HG03575 (cell line): ENCODE results near the gene LEFTY1.
A peak's percentile ranks its signal among the peaks of the same experiment; 100 is the strongest.

ENCODE experiments used
- ATAC-seq: cut with Tn5 transposase; IDR thresholded peaks from one replicate; pipeline ENCODE4 v1.9.1; 2021; ENCODE audit not compliant: unreplicated experiment, insufficient number of reproducible peaks, low FRiP score; ENCODE audit errors: extremely low read depth

Gene LEFTY1

GRCh38 chr1:225859151-225859550 lies 29.8 kb downstream of the LEFTY1 start:
- ATAC-seq, result no peak

- no peak for ATAC-seq
Measured at GRCh38 chr1:225857256-225857655, 31.7 kb downstream of the LEFTY1 start.

GRCh38 chr1:225855503-225856300 lies 33.2 kb downstream of the LEFTY1 start:
- ATAC-seq, result no peak

- ATAC-seq, result no peak
Measured at GRCh38 chr1:225853441-225853840, 35.5 kb downstream of the LEFTY1 start.

- ATAC-seq, result no peak
Measured at GRCh38 chr1:225852413-225853124, 36.4 kb downstream of the LEFTY1 start.

GRCh38 chr1:225851805-225852204 lies 37.1 kb downstream of the LEFTY1 start:
- ATAC-seq, result peak; percentile 40

GRCh38 chr1:225850370-225850769 lies 38.6 kb downstream of the LEFTY1 start:
- ATAC-seq, result no peak

- ATAC-seq, result no peak
Measured at GRCh38 chr1:225849925-225850324, 39.0 kb downstream of the LEFTY1 start.

- no peak for ATAC-seq
Measured at GRCh38 chr1:225848030-225848955, 40.7 kb downstream of the LEFTY1 start.

- ATAC-seq, result no peak
Measured at GRCh38 chr1:225847610-225848009, 41.3 kb downstream of the LEFTY1 start.

GRCh38 chr1:225846331-225847310 lies 42.3 kb downstream of the LEFTY1 start:
- ATAC-seq, result no peak

GRCh38 chr1:225845571-225846259 lies 43.2 kb downstream of the LEFTY1 start:
- ATAC-seq, result no peak

GRCh38 chr1:225845097-225845496 lies 43.8 kb downstream of the LEFTY1 start:
- ATAC-seq, result no peak

- no peak for ATAC-seq
Measured at GRCh38 chr1:225844236-225845061, 44.5 kb downstream of the LEFTY1 start.

- ATAC-seq, result no peak
Measured at GRCh38 chr1:225843426-225843795, 45.5 kb downstream of the LEFTY1 start.

GRCh38 chr1:225842788-225843425 lies 46.0 kb downstream of the LEFTY1 start:
- no peak for ATAC-seq

- no peak for ATAC-seq
Measured at GRCh38 chr1:225842074-225842473, 46.9 kb downstream of the LEFTY1 start.
